ENCODE results near the gene USP10.

- peak; percentile 50 for TF ChIP-seq CTCF (IDR thresholded peaks at IDR 0.05)
- no peak for TF ChIP-seq ZFX (IDR thresholded peaks at IDR 0.05; ENCODE audit: borderline replicate concordance)
Observed at GRCh38 chr16:84746875-84747274, 47.1 kb downstream of the USP10 start.

Measured in 22Rv1 (cell line).